C4-2B (cell line): ENCODE results near the gene FXR2.

ENCODE experiments used
- ZFX ChIP-seq: fragments of 450-650 bp; IDR thresholded peaks from 2 replicates; pipeline ENCODE4 v1.6.1; 2017
- TF ChIP-seq, protein P1 (sequence below): fragments of 450-650 bp; conservative IDR thresholded peaks from 2 replicates; pipeline ENCODE4 v1.5.1; 2017; ENCODE audit warnings: mild to moderate bottlenecking

DNA sequence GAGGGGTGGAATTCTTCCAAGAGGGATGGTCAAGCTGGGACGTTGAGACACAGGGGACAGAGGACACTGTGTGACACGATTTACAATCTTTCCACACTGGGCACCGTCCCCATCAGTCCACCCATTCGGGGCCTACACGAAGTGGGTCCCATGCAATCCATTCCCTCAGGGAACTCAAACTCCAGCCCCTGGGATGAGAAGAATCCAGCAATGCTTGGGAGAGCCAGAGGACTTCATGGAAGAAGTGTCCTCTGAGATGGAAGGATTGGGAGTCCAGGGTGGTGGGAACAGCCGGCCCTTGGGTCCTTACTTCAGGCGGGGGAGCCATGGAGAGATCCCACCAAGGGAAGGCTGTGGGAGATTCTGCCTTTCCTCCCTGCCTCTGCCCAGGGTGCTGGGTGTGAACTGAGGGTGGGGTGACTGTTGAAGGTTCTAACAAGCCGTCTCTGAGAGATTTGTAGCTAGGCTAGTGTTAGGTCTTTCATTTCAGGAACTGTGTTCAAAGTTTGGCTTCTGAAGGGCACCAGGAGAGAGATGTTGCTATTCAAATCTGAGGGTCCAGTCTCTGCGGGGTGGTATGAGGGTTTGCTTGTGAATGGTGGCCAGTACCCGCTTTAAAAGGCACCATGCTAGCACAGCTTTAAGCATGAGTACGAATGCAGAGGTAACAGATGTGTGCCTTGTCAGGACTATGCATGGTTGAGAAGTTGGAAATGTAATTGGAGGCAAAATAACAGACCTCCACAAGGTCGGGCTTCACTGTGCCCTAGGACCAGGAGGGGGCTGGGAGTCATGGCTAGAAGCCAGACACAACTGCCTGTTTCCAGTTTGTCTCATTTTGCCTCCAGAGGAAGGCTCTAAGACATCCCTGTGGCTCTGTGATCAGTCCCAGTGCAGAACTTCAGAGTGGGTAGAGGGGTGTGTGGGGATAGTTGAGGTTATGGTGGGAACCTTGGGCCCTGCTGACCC, 38.0 kb upstream of the FXR2 start:
- TF ChIP-seq, protein P1, sequence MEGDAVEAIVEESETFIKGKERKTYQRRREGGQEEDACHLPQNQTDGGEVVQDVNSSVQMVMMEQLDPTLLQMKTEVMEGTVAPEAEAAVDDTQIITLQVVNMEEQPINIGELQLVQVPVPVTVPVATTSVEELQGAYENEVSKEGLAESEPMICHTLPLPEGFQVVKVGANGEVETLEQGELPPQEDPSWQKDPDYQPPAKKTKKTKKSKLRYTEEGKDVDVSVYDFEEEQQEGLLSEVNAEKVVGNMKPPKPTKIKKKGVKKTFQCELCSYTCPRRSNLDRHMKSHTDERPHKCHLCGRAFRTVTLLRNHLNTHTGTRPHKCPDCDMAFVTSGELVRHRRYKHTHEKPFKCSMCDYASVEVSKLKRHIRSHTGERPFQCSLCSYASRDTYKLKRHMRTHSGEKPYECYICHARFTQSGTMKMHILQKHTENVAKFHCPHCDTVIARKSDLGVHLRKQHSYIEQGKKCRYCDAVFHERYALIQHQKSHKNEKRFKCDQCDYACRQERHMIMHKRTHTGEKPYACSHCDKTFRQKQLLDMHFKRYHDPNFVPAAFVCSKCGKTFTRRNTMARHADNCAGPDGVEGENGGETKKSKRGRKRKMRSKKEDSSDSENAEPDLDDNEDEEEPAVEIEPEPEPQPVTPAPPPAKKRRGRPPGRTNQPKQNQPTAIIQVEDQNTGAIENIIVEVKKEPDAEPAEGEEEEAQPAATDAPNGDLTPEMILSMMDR, result no peak
- TF ChIP-seq ZFX, result no peak
